ENCODE data around the gene FASN. TPM values are rescaled to one million over a fixed set of nuclear protein-coding genes. Genes with fewer than 3 reads are reported as not detected.

The FASN gene
- total RNA-seq, 2 donors from 2014 or later = 16.3 to 388 TPM

GRCh38 chr17:82127704-82128103 is 29.7 kb upstream of the FASN start:
- H3K36me3 ChIP-seq (replicated peaks in 1 of 2; ENCODE audit: insufficient read depth in 1 of 2, low read depth in 2 of 2) = peaks cover 0 to 2% of the 10 kb centered on the region in 2 donors
- H3K4me1 ChIP-seq = no peaks in the 10 kb centered on the region
- no peaks in the 10 kb centered on the region for H3K27me3 ChIP-seq
- 86 to 90% methylated on average over 4 to 9 of the region's 9 CpGs for WGBS, 2 donors
- H3K4me3 ChIP-seq = no peak overlapping the region
- H3K9me3 ChIP-seq = no peaks in the 10 kb centered on the region
- ATAC-seq = no peak
- TF ChIP-seq POLR2A (IDR thresholded peaks at IDR 0.05) = no peak
- no peak for TF ChIP-seq CTCF (IDR thresholded peaks at IDR 0.05)
- intact Hi-C loops (cut with DNase I) = no loop called here
- H3K27ac ChIP-seq = no peak overlapping the region
- DNase-seq = no peak

GRCh38 chr17:82127315-82127595 is 29.2 kb upstream of the FASN start:
- TF ChIP-seq CTCF (IDR thresholded peaks at IDR 0.05) (no peak), POLR2A (IDR thresholded peaks at IDR 0.05) (no peak)
- Histone ChIP-seq H3K27me3 (no peaks in the 10 kb centered on the region), H3K9me3 (no peaks in the 10 kb centered on the region), H3K36me3 (replicated peaks in 1 of 2; ENCODE audit: insufficient read depth in 1 of 2, low read depth in 2 of 2) (peaks cover 0 to 2% of the 10 kb centered on the region in 2 donors), H3K27ac (no peak overlapping the region), H3K4me3 (no peak overlapping the region), H3K4me1 (no peaks in the 10 kb centered on the region)
- DNase-seq = no peak
- no peak for ATAC-seq
- WGBS, 2 donors = 64 to 76% methylated on average over 5 to 11 of the region's 11 CpGs
- intact Hi-C loops (cut with DNase I) = no loop called here

- WGBS, 2 donors = 83 to 86% methylated on average over 33 to 35 of the region's 35 CpGs
- no peak for ATAC-seq
- intact Hi-C loops (cut with DNase I) = no loop called here
Measured at GRCh38 chr17:82126556-82127314, 28.7 kb upstream of the FASN start.

GRCh38 chr17:82124101-82124500 is 26.1 kb upstream of the FASN start:
- DNase-seq (no peak), ATAC-seq (no peak)
- Histone ChIP-seq H3K36me3 (replicated peaks in 1 of 2; ENCODE audit: insufficient read depth in 1 of 2, low read depth in 2 of 2) (peaks cover 0 to 2% of the 10 kb centered on the region in 2 donors), H3K4me1 (peaks cover 4% of the 10 kb centered on the region), H3K4me3 (no peak overlapping the region), H3K9me3 (no peaks in the 10 kb centered on the region), H3K27ac (no peak overlapping the region), H3K27me3 (no peaks in the 10 kb centered on the region)
- TF ChIP-seq CTCF (IDR thresholded peaks at IDR 0.05) (no peak), POLR2A (IDR thresholded peaks at IDR 0.05) (no peak)
- WGBS, 2 donors = 82 to 87% methylated on average over 4 of the region's 4 CpGs
- intact Hi-C loops (cut with DNase I) = no loop called here

More at GRCh38 chr17:82126556-82127314, 28.7 kb upstream of the FASN start:
- Histone ChIP-seq H3K9me3 (no peaks in the 10 kb centered on the region), H3K27ac (no peak overlapping the region), H3K4me1 (no peaks in the 10 kb centered on the region), H3K27me3 (no peaks in the 10 kb centered on the region), H3K36me3 (replicated peaks in 1 of 2; ENCODE audit: insufficient read depth in 1 of 2, low read depth in 2 of 2) (peaks cover 0 to 2% of the 10 kb centered on the region in 2 donors), H3K4me3 (no peak overlapping the region)
- TF ChIP-seq POLR2A (IDR thresholded peaks at IDR 0.05) (peak in 1 of 3 donors; percentile 5), CTCF (IDR thresholded peaks at IDR 0.05) (no peak)
- DNase-seq = no peak

Measured in body of pancreas (tissue), 4 donors.